GM18873 (cell line): ENCODE data around the gene KIF12.

Experiments
- ATAC-seq: cut with Tn5 transposase; IDR thresholded peaks from one replicate; pipeline ENCODE4 v1.9.1; 2021; ENCODE audit warnings: mild to moderate bottlenecking, moderate library complexity, moderate number of reproducible peaks; ENCODE audit not compliant: unreplicated experiment, low FRiP score

KIF12 gene

DNA sequence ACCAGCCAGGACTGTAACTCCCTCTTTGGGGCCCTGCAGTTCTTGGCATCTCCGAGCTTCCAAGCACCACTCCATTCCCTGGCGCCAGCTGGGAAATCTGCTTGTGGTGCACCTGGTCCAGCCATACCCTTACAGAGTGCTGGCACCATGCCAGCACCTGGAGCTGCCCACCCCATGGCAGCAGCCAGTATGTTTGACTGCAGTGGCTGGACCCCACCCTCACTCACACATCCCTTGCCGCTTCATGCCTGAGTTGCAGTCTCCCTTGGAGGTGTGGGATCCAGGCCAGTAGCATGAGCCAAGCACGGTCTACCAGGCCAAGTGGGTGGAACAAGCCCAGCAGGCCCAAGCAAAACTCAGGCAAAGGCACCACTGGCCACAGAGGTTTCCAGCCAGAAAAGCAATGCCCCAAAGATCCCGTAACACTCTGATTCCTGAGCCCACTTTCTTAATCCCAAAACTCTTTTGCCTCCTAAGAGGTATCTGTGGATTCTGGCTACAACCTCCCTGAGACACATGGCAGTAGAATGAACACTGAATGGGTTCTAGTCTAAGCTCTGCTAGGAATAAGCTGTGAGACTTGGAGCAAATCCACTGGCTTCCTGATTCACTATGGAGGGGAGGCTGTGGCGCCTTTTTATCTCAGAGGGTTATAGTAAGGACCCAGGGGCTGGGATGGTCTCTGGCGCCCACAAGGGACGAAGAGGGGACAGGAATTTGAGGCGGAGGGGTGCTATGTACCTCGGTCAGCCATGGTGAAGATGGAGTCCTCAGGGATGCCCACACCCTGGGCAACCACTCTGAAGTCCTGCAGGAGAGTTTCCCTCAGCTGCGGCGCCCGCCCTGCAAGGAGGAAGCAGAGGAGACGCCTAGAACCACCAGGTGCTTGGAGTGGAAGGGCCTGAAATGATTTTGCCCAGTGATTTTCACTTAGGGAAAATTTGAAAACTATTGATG, 26.6 kb downstream of the KIF12 start:
- ATAC-seq: no peak

DNA sequence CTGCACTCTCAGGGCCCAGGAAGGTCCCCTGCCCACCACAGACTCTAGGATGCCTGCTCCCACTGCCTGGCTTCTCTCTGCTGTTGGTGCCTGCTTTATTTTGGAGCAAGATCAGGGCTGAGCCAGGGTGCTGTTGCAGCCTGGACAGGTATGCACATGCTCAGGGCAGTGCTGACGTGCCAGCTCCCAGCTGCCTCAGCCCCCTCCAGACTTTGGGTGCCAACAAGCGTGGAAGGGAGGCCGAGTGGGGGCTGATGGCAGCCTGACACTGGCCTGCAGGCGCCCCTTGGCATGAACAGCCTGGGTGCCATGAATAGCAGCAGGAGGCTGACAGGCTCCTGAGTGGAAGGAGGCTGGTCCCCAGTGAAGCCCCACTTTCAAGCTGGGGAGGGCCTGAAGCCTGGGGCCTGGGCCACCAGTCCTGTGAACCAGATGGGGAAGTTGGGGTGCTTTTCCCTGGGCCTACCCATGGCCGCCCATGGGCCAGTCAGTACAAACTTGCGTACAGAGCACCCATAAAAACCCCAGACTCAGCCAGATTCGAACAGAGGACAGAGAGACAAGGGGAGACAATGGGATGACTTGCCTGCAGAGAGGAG, 27.8 kb downstream of the KIF12 start:
- no peak for ATAC-seq

DNA sequence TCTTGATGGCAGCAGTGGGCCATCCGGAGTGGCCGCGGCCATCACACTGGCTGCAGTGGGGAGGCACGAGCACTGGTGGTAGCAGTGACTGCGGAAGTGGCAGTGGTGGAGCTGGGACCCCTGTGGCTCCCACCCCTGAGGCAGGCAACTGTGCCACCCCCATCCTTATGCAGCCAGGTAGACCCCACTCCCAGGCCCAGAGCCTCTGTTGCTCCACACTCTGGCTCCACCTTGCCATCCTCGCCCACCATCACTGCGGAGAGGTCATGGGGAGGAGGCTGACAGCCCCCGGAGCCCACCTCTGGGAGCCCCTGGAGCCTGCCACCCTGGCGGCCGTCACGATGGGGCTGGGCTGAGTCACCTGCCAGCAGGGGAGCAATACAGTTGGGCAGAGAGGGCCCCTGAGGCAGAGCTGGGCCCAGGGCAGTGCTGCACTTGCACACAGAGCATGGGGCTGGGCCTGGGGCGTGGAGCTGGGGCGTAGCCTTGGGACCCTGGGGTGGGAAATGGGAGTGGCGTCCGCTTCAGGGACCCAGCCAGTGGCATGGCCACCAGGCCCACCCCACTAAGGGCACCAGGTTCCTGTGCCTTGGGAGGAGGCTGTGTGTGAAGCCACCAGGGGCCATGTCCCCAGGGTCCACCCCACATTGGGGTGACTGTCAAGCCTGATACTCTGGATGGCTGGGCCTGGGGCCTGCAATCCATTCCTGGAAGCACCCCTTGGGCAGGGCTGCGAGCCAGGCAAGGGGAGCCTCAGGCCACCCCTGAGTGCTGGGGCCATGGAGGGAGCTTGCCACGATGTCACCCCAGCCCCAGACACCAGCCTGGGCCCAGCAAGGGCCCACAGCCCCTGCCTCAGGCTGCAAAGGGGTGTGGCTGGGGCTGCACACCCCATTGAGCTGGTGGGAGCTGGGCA, 28.6 kb downstream of the KIF12 start:
- no peak for ATAC-seq

DNA sequence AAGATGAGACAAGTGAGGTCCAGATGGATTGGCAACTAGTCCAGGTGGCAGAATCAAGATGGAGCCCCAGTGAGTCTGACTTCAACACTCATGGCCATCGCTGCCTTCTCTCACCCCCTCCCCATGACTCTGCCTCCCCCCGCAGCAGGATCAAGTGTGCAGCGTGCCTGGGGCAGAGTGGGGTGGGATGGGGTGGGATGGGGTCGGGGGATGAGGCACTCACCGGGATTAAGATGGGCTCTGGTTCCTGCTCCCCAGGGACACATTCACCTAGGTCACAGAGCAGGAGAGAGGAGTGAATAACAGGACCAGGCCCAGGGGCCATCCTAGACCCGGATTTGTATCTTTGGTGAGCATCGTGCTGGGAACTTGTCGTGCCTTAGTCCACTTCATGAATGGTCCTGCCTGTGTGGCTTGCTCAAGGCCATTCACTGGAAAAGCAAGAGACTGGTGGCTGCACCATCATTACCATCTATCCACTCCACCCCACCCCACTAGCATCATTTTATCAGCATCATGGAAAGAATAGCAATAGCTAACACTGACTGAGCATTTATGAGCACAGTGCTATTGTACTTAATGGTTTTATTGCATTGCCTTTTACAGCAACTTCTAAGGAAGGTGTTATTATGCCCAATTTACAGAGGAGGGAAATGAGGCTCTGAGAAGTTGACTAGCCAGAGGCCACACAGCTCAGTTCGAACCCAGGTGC, 29.5 kb downstream of the KIF12 start:
- no peak for ATAC-seq

DNA sequence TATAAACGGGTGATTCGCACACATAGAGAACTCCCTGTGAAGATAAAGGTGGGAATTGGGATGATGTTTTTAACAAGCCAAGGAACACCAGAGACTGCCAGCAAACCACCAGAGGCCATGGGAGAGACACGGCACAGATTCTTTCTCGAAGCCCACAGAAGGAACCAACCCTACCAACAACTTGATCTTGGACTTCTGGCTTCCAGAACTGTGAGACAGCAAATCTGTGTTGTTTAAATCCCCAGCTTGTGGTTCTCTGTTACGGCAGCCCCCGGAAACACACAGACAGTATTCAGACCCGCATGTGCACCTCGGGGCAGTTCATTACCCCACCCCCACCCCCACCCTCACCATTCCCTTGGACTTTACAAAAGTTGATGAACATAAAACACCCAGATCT, 33.8 kb downstream of the KIF12 start:
- no peak for ATAC-seq

DNA sequence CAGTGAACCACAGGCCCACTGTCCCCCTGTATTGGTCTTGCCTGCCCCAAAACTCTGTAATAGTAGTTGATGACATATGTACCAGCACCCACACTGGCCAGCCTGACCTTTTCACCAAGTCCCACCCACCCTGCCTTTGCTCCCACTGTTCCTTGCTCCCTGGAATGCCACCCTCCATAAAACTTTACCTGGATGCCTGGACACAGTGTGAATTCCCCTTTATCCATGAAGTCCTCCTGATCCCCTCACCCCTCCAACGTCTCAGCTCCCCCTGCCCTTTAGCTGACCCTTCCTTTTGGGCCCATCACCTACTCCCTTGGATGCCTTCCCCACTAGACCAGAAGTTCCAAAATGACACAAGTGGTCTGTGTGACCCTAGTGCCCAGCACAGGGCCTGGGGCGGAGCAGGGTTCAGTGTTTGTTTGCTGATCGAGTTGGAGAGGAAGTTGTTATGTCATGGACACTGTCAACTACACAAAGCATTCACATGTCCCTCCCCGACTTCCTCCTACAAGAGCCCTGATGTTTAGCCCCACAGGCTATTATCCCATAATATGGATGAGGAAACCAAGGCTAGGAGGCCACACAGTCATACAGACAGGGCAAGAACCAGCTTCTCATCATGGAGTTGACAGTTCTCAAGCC, 37.1 kb downstream of the KIF12 start:
- no peak for ATAC-seq

DNA sequence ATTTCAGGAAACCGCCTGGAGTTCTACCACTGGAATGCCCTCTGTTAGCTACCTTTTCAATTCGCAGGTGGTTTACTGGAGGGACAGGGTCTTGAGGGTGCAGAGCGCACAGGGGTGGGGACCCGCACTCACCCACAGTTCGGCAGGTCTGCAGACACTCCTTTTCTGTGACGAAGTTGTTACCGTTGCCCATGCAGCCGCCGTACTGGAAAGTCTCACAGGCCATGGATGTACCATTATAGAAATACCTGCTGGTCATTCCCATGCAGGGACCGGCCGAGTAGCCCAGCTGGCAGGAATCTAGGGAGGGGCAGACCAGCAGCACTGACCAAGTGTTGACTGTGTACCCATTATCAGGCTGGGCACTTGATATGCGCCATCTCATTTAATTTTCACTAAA, 37.8 kb downstream of the KIF12 start:
- ATAC-seq: no peak

DNA sequence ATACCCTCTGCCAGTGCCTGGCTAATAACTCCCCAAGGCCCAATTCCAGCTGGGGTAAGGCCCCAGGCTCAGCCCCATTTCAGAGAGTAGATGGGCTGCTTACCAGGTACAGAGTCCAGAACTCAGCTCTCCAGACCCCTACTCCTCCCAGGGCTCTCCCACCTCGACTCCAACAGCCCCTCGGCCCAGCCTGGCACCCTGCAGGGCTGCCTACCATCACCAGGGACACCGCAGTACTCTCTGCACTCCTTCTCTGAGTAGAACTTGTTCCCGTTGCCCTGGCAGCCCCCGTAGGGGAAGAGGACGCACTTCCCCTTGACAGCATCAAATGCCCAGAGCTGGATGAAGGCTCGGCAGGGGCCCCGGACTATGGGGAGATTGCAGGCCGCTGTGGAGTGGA, 38.4 kb downstream of the KIF12 start:
- ATAC-seq: no peak

DNA sequence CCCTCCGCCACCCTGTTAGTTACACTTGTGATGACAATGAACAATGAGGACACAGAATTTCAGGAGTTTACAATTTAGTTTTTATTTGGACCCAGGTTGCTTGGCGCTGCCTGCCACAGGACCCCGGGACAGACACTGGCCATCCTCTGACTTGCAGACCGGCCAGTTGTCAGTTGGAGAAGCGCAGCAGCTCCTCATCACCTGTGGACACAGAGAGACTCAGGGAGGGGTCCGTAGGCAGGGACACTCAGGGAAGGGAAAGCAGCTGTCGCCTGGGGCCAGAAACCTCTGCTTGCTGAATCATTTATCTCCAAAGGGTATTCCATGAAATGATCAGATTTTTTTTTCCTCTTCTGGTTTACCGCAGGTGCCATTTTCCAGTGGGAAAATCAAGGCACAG, 39.0 kb downstream of the KIF12 start:
- ATAC-seq: no peak

DNA sequence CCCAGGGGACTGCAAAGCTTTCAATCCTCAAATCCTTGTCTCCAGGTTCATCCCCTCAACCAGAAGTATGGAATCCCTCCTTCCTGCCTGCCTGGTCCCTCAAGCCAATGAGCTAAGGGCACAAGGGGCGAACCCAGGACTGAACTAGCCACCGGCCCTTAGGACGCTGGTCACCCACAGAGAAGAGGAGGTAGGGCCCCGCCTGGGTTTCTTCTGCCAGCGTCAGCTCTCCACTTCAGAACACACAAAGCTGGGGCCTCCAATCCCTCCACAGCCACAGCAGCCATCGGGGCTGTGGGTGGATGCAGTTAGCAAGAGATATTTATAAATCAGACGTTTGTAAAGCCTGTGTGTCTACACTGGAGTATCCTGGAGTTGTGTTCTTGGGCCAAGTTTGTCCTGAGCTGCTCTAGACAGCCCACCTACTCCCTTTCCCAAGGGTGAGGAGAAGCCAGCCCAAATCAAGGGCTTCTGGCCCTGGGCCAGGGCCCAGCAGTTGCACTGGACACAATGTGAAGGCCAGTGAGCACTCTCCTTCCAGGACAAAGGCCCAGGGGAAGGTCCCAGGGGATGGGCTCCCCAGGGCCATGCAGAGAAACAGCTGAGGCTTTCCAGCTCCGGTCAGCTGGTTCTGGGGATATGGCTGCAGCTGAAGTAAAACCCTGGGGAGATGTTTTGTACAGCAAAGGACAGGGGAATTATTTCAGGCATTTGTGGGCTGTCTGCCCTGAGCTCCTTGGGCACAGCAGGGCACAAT, 39.9 kb downstream of the KIF12 start:
- ATAC-seq: no peak

DNA sequence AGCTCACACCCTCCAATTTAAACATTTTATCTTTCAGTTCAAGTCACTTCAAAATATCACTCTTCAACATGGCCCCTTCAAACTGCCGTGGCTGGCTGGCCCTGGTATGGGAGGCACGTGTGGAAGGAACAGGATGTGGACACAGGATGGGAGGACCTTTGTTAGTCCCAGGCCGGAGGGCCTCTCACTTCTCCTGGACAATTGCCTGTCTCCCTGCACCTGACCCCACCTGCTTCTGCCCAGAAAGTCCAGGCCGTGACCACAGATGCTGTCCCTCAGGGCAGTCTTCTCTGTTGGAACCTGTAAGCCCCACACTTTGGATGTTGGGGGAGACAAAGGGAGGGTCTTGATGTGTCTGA, 40.4 kb downstream of the KIF12 start:
- no peak for ATAC-seq

DNA sequence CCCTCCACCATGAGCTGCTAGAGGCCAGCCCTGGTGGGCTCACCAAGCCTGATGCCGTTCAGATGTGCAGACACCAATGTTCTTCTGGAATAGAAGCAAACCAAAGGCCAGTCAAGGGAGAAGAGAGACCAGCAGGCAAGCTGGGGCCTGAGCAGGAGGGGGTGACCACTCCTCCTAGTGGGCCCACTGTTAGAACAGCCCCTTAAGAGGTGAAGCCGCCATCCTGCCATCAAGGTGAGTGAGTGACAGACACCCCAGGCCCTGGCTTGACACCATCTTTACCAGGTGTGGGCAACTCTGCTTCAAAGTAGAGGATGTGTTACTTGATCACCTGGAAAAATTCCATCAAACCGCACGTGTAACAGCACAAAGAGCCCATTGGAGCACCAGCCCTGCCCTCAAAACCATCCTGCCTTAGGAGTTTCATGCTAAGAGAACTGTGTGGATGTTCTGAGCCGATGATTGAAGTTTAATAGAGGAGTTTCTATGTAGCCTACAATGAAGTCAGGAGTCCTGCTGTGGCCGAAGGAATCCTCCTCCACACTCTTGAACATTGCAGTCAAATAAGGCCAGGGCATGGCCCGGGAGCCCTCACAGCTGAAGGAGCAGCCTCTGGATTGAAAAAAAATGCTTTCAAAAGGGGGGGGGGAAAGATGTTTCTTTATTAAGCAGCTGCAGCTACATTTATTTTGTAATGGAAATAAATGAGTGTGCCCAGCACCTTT, 41.8 kb downstream of the KIF12 start:
- ATAC-seq: no peak

DNA sequence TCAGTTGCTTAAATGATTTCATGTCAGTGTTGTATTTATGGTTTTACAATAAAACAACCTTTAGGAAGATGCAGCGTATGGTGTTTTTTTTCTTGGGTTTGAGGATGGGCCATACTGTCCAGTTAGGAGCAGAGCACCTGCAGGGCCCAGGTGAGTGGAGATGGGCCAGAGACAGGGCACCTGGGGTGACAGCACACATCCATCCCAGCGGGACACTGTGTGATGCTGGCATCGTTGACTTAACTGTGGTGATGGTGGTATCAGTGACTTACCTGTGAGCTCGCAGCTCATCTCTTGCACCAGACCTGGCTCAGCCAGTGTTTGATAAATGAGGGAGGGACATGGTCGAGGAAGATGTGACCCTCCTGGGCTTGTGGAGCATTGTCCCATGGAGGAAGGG, 42.6 kb downstream of the KIF12 start:
- no peak for ATAC-seq

DNA sequence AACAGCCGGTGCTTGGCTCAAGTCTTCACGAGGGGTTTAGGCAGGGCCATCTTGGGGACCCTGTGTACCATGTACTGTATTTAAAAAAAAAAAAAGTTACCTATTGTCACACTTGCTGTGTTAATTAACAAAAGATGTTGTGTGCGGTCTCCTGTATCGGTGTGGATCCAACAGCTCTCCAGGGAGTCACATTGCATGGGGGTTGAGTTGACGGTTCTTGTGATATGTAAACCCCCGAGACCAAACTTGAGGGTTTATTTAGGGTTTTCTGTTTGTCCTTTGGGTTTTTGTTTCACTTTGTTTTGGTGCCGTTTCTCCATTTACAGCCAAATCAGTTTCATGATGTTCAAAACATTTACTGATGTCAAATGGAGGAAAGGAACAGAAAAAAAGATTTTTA, 43.2 kb downstream of the KIF12 start:
- ATAC-seq: no peak

DNA sequence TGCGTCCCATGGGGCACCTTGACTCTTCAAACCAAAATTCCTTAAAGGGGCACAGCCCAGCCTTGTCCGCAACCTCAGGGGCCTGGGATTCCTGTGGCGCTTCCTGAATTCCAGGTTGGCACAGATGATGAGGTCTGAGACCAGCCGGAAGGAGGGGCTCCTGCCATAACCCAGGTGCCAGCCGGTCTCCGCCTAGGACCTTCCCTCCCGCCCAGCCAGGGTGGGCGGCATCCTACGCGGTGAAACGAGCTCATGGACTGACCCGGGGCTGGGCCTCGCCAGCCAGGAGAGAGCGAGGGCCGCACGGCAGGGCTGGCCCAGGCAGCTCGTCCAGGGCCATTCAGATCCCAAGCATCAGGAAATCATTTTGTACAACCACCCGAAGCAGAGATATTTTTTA, 44.0 kb downstream of the KIF12 start:
- no peak for ATAC-seq

DNA sequence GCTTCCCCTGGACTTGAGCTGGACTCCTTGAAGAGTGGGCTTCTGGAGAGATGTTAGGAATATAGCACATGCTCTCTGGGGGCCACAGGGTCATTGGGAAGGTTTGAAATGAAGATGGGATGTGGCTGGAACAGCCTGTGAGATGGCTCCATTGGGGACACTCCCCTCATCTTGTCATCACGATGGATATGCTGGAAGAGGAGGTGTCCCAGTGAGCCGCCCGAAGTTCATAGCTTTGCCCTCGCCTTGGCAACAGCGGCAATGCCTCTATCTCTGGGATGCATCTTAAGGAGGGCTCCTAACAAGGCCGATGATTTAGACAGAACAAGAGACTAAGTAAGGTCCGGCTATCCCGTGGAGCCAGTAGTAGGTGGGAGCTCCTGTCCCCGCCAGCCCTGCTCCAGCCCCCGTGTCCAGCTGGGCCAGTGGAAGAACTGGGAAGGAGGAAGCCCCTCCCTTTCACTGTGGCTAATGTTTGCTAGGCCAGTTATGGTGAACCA, 44.9 kb downstream of the KIF12 start:
- no peak for ATAC-seq

DNA sequence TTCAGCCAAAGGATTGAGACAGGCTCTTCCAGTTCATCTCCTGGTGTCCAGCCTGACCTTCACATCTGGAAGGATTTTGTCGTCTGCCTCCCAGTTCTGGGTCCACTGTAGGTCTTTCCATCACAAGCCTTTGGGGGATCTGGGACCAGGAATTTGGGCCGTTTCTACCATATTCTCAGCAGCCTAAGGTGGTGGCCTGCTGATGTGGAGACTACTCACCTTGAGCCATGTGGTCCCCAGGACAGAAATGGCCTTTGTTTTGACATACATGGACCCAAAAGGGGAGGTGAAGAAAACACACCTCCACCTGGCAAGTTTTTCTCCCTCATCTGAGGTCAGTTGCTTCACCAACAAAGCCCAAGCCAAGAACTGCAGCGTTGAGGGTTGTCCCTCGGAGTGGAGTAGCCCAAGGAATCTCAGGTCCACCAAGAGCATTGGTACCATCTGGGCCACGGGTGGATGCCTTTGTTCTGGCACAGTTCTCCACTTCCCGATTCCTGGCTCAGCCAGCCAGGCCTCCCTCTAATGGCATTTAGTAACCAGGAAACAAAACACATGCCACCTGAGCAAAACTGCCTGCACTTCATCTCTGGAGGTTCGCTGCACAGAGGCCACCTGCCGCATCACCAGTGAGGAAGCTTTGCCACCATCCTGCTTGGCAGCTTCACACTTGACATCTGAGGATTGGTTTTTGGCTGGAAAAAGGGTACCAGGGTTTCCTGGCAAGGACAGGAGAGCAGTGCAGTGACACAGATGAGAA, 45.7 kb downstream of the KIF12 start:
- ATAC-seq: no peak

DNA sequence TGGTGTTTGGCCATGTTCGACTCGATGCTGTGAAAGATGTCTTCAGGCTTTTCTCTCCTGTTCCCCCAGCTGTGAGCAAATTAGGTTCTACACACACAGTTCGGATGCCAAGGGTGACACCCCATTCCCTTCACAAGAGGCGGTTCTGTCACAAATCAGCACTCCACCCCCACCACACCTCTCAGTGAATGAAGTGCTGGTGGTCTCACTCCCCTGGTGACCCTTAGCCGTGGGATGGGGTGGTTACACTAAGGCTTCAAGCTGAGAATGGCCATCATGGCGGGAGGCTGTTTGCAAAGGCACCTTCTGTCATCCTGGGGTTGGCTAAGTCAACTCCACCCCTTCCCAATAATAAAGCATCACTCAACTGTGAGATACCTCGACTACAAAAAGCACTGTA, 47.4 kb downstream of the KIF12 start:
- no peak for ATAC-seq
